ENCODE measurements around the gene CELA3A.
"Not testable (repeated sequence)": the region's sequence is repeated elsewhere in the genome, so short reads cannot be mapped to it uniquely, and the experiment has no call there.

GRCh38 chr1:21970523-21970922 is 30.9 kb upstream of the CELA3A start:
- not testable (repeated sequence) for TF ChIP-seq CTCF (tag by site-specific recombination; IDR thresholded peaks at IDR 0.05); YY1 (tag by site-specific recombination; IDR thresholded peaks at IDR 0.05); ATF2 (tag by site-specific recombination; IDR thresholded peaks at IDR 0.05; ENCODE audit: low read depth); ZNF549 (tag by site-specific recombination; IDR thresholded peaks at IDR 0.05)

All from HEK293 (cell line).